H9 (cell line): ENCODE measurements around the gene CFAP410. TPM values are rescaled to one million over a fixed set of nuclear protein-coding genes. Genes with fewer than 3 reads are reported as not detected.

ENCODE experiments used
- DNase-seq: peaks from one replicate; pipeline ENCODE4 v3.0.0-alpha.2; 2017
- H2AFZ ChIP-seq: one replicate; pipeline ENCODE4 v1.6.1; 2013; ENCODE audit warnings: mild to moderate bottlenecking, low read length, control low read depth, moderate library complexity
- H2AK5ac ChIP-seq: 2 replicates; pipeline ENCODE4 v1.6.1; 2013; ENCODE audit warnings: low read length, control low read depth, mixed read lengths; ENCODE audit not compliant: insufficient read length
- H2BK120ac ChIP-seq: one replicate; pipeline ENCODE4 v1.6.1; 2013; ENCODE audit warnings: low read depth, mild to moderate bottlenecking, low read length, control low read depth, inconsistent platforms; ENCODE audit not compliant: poor library complexity, severe bottlenecking
- H2BK12ac ChIP-seq: 2 replicates; pipeline ENCODE4 v1.6.1; 2013; ENCODE audit warnings: low read length, control low read depth, mixed read lengths, low read depth; ENCODE audit not compliant: insufficient read length
- H2BK15ac ChIP-seq: 2 replicates; pipeline ENCODE4 v1.6.1; 2013; ENCODE audit warnings: low read depth, low read length, control low read depth
- H2BK20ac ChIP-seq: one replicate; pipeline ENCODE4 v1.6.1; 2013; ENCODE audit warnings: low read depth, mild to moderate bottlenecking, low read length, control low read depth, inconsistent platforms; ENCODE audit not compliant: poor library complexity, severe bottlenecking
- H2BK5ac ChIP-seq: 2 replicates; pipeline ENCODE4 v1.6.1; 2013; ENCODE audit warnings: low read length, control low read depth, mixed read lengths; ENCODE audit not compliant: insufficient read length
- H3K14ac ChIP-seq: 2 replicates; pipeline ENCODE4 v1.6.1; 2013; ENCODE audit warnings: low read length, control low read depth; ENCODE audit not compliant: insufficient read depth
- H3K18ac ChIP-seq: 2 replicates; pipeline ENCODE4 v1.6.1; 2013; ENCODE audit warnings: low read depth, mild to moderate bottlenecking, mixed read lengths, low read length, control low read depth; ENCODE audit not compliant: insufficient read length
- H3K23ac ChIP-seq: 2 replicates; pipeline ENCODE4 v1.6.1; 2013; ENCODE audit warnings: low read length, control low read depth, mixed read lengths, low read depth; ENCODE audit not compliant: insufficient read length
- H3K23me2 ChIP-seq: 2 replicates; pipeline ENCODE4 v1.6.1; 2013; ENCODE audit warnings: low read depth, mild to moderate bottlenecking, mixed read lengths, low read length, control low read depth; ENCODE audit not compliant: insufficient read length, poor library complexity, severe bottlenecking
- H3K27ac ChIP-seq: 2 replicates; pipeline ENCODE4 v1.5.1; 2013; ENCODE audit warnings: low read length, control low read depth, mixed read lengths, low read depth; ENCODE audit not compliant: insufficient read length
- H3K27me3 ChIP-seq: 2 replicates; pipeline ENCODE4 v1.6.1; 2013; ENCODE audit warnings: low read length, control low read depth, inconsistent platforms; ENCODE audit not compliant: insufficient read depth
- H3K4ac ChIP-seq: 2 replicates; pipeline ENCODE4 v1.6.1; 2013; ENCODE audit warnings: low read depth, mild to moderate bottlenecking, control low read depth, inconsistent platforms, low read length, moderate library complexity
- H3K4me1 ChIP-seq: 2 replicates; pipeline ENCODE4 v1.6.1; 2013; ENCODE audit warnings: low read length, control low read depth, inconsistent platforms; ENCODE audit not compliant: insufficient read depth
- H3K4me2 ChIP-seq: 2 replicates; pipeline ENCODE4 v1.6.1; 2013; ENCODE audit warnings: low read length, control low read depth, mixed read lengths; ENCODE audit not compliant: insufficient read length, insufficient read depth
- H3K56ac ChIP-seq: 2 replicates; pipeline ENCODE4 v1.6.1; 2013; ENCODE audit warnings: low read depth, mild to moderate bottlenecking, mixed read lengths, low read length, control low read depth; ENCODE audit not compliant: insufficient read length
- H3K79me1 ChIP-seq: 2 replicates; pipeline ENCODE4 v1.6.1; 2013; ENCODE audit warnings: low read depth, mild to moderate bottlenecking, moderate library complexity, low read length, control low read depth, inconsistent platforms; ENCODE audit not compliant: insufficient read depth, poor library complexity, severe bottlenecking
- H3K79me2 ChIP-seq: 2 replicates; pipeline ENCODE4 v1.6.1; 2013; ENCODE audit warnings: low read length, control low read depth, inconsistent platforms; ENCODE audit not compliant: insufficient read depth
- H3K9ac ChIP-seq: 2 replicates; pipeline ENCODE4 v1.6.1; 2013; ENCODE audit warnings: low read length, control low read depth, mixed read lengths; ENCODE audit not compliant: insufficient read length; ENCODE audit errors: extremely low read depth
- H3K9me3 ChIP-seq: one replicate; pipeline ENCODE4 v1.6.1; 2013; ENCODE audit warnings: low read depth, low read length, inconsistent platforms; ENCODE audit not compliant: control insufficient read depth
- H3T11ph ChIP-seq: one replicate; pipeline ENCODE4 v1.6.1; 2013; ENCODE audit warnings: mild to moderate bottlenecking, low read length, control low read depth, inconsistent platforms
- H4K20me1 ChIP-seq: one replicate; pipeline ENCODE4 v1.6.1; 2013; ENCODE audit not compliant: control insufficient read depth, insufficient read length, insufficient read depth
- H4K5ac ChIP-seq: 2 replicates; pipeline ENCODE4 v1.6.1; 2013; ENCODE audit warnings: low read depth, mild to moderate bottlenecking, mixed read lengths, low read length, control low read depth; ENCODE audit not compliant: insufficient read length
- H4K8ac ChIP-seq: replicated peaks from 2 replicates; pipeline ENCODE4 v1.6.1; 2013; ENCODE audit warnings: low read length, control low read depth, mixed read lengths, low read depth; ENCODE audit not compliant: insufficient read length
- H4K91ac ChIP-seq: 2 replicates; pipeline ENCODE4 v1.6.1; 2013; ENCODE audit warnings: low read depth, mild to moderate bottlenecking, moderate library complexity, mixed read lengths, low read length, control low read depth; ENCODE audit not compliant: insufficient read length
- H3K27ac Mint-ChIP-seq, 3 experiments: 2 replicates in 2 of 3; 3 replicates in 1 of 3; pipeline ENCODE4 v1.8.0; 2020 to 2021; ENCODE audit warnings: mixed read lengths in 3 of 3, mild to moderate bottlenecking in 1 of 3, moderate library complexity in 1 of 3
- H3K27me3 Mint-ChIP-seq: 2 replicates; pipeline ENCODE4 v1.8.0; 2021; ENCODE audit warnings: low read depth, mild to moderate bottlenecking, moderate library complexity, mixed read lengths
- H3K36me3 Mint-ChIP-seq, 3 experiments: 2 replicates in 2 of 3; 3 replicates in 1 of 3; pipeline ENCODE4 v1.8.0; 2020 to 2021; ENCODE audit warnings: low read depth in 3 of 3, mixed read lengths in 3 of 3; ENCODE audit not compliant: insufficient read depth in 1 of 3
- H3K4me1 Mint-ChIP-seq, 2 experiments: 2 replicates each; pipeline ENCODE4 v1.8.0; 2020; ENCODE audit warnings: mixed read lengths in 2 of 2
- H3K4me3 Mint-ChIP-seq, 2 experiments: 2 replicates in 1 of 2; 3 replicates in 1 of 2; pipeline ENCODE4 v1.8.0; 2020 to 2021; ENCODE audit warnings: mild to moderate bottlenecking in 2 of 2, mixed read lengths in 2 of 2, moderate library complexity in 1 of 2
- H3K9me3 Mint-ChIP-seq, 2 experiments: 2 replicates in 1 of 2; 3 replicates in 1 of 2; pipeline ENCODE4 v1.8.0; 2020; ENCODE audit warnings: mild to moderate bottlenecking in 2 of 2, mixed read lengths in 2 of 2, moderate library complexity in 1 of 2
- WGBS: extraction: QIAGEN DNeasy Blood & Tissue Kit; methylation state at CpG from one replicate; pipeline ENCODE4 v1.1.7; 2013; ENCODE audit warnings: missing lambda C conversion rate, low lambda C conversion rate, mixed read lengths; ENCODE audit not compliant: insufficient read length; ENCODE audit errors: extremely low coverage; 5-methylcytosine and 5-hydroxymethylcytosine counted together
- total RNA-seq: library from RNA; stranded (reverse); gene quantifications from 2 replicates; pipeline ENCODE4 v1.2.1, GENCODE V29; 2021
- TF ChIP-seq, protein P1 (sequence below): fragments of 200-600 bp; sonication (generic); conservative IDR thresholded peaks from 3 replicates; pipeline ENCODE4 v1.8.0; 2021; ENCODE audit warnings: antibody characterized with exemption, mild to moderate bottlenecking

CFAP410 gene
- total RNA-seq, 1 experiment from 2014 or later = 17.0 TPM

DNA sequence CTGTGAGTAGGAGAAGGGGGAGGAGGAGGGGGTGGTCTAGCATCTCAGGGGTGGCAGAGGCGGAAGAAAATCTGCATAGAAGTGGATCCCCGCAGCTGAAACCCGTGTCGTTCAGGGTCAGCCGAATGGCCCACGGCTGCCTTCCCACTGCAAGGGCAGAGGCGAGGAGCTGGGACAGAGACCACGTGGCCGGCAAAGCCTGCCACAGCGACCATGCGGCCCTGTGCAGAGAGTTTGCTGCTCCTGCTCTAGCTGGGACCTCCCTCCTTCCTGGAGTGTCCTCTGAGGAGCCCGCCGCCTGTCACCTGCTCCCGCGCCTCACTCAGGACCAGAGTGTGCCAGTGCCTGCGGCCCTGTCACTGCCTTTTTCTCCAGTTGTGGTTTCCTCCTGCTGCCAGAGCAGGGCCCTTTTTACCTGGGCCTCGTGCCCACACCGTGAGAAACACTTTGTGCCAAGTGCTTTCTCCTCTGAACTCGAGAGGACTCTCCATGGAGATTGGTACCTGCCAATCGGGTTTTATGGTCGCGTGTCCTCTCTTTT is 8.8 kb upstream of the CFAP410 start:
- H4K5ac ChIP-seq = no peak overlapping the region
- no peaks in the 10 kb centered on the region for H3K79me1 ChIP-seq
- H3K4me2 ChIP-seq = no peak overlapping the region
- no peaks in the 10 kb centered on the region for H3K27me3 ChIP-seq
- Mint-ChIP-seq H3K4me3 (no peak overlapping the region), H3K36me3 (no peaks in the 10 kb centered on the region), H3K9me3 (no peaks in the 10 kb centered on the region), H3K27me3 (peaks cover 5% of the 10 kb centered on the region), H3K4me1 (peaks cover 4 to 8% of the 10 kb centered on the region in 2 experiments), H3K27ac (no peak overlapping the region)
- H2BK15ac ChIP-seq = no peak overlapping the region
- no peak overlapping the region for H2BK120ac ChIP-seq
- no peak overlapping the region for H3K14ac ChIP-seq
- H3K9ac ChIP-seq = no peak overlapping the region
- no peak overlapping the region for H3K18ac ChIP-seq
- H4K20me1 ChIP-seq = no peaks in the 10 kb centered on the region
- H2BK5ac ChIP-seq = no peak overlapping the region
- H3K9me3 ChIP-seq = no peaks in the 10 kb centered on the region
- H3K23ac ChIP-seq = no peak overlapping the region
- no peaks in the 10 kb centered on the region for H3K79me2 ChIP-seq
- H4K91ac ChIP-seq = no peak overlapping the region
- no peak overlapping the region for H2BK20ac ChIP-seq
- no peak overlapping the region for H3T11ph ChIP-seq
- H3K23me2 ChIP-seq = no peaks in the 10 kb centered on the region
- H3K27ac ChIP-seq = no peak overlapping the region
- no peak overlapping the region for H4K8ac ChIP-seq
- no peak overlapping the region for H2AFZ ChIP-seq
- H2AK5ac ChIP-seq = no peak overlapping the region
- DNase-seq = no peak
- no peak overlapping the region for H3K56ac ChIP-seq
- H3K4me1 ChIP-seq = no peaks in the 10 kb centered on the region
- WGBS = no CpG with 5 or more reads among the region's 22 CpGs
- H2BK12ac ChIP-seq = no peak overlapping the region
- TF ChIP-seq, protein P1, sequence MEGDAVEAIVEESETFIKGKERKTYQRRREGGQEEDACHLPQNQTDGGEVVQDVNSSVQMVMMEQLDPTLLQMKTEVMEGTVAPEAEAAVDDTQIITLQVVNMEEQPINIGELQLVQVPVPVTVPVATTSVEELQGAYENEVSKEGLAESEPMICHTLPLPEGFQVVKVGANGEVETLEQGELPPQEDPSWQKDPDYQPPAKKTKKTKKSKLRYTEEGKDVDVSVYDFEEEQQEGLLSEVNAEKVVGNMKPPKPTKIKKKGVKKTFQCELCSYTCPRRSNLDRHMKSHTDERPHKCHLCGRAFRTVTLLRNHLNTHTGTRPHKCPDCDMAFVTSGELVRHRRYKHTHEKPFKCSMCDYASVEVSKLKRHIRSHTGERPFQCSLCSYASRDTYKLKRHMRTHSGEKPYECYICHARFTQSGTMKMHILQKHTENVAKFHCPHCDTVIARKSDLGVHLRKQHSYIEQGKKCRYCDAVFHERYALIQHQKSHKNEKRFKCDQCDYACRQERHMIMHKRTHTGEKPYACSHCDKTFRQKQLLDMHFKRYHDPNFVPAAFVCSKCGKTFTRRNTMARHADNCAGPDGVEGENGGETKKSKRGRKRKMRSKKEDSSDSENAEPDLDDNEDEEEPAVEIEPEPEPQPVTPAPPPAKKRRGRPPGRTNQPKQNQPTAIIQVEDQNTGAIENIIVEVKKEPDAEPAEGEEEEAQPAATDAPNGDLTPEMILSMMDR = no peak
- no peak overlapping the region for H3K4ac ChIP-seq
